Measurements from ENCODE around the gene ZDHHC11.

Gene ZDHHC11

DNA sequence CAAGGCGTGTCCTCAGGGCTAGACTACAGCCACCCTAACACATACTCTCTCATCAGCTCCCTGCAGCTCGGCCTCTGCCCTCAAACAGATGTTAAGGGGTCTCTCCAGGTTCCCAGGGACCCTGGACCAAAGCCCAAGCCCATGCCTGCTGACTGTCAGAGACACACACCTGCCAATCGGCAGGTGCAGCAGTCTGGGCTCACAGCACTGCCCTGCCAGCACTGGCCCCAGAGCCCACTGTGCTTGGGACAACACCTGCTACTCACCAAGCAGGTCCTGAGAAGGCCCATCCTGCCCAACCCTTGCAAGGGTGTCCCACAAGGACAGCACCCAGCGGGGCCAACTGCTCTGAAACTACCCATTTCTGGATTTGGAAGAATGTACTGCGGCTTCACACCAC lies 20.2 kb upstream of the ZDHHC11 start:
- DNase-seq (ENCODE audit: low read depth): no peak
- no peak overlapping the region for H3K4me3 ChIP-seq (ENCODE audit: low read depth, low read length)

GRCh38 chr5:868428-869135 lies 17.8 kb upstream of the ZDHHC11 start:
- no peak overlapping the region for H3K4me3 ChIP-seq (ENCODE audit: low read depth, low read length)
- TF ChIP-seq, protein P1, sequence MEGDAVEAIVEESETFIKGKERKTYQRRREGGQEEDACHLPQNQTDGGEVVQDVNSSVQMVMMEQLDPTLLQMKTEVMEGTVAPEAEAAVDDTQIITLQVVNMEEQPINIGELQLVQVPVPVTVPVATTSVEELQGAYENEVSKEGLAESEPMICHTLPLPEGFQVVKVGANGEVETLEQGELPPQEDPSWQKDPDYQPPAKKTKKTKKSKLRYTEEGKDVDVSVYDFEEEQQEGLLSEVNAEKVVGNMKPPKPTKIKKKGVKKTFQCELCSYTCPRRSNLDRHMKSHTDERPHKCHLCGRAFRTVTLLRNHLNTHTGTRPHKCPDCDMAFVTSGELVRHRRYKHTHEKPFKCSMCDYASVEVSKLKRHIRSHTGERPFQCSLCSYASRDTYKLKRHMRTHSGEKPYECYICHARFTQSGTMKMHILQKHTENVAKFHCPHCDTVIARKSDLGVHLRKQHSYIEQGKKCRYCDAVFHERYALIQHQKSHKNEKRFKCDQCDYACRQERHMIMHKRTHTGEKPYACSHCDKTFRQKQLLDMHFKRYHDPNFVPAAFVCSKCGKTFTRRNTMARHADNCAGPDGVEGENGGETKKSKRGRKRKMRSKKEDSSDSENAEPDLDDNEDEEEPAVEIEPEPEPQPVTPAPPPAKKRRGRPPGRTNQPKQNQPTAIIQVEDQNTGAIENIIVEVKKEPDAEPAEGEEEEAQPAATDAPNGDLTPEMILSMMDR (IDR thresholded peaks at IDR 0.05; ENCODE audit: insufficient read depth, low read depth, low read length, missing control alignments): no peak
- DNase-seq (ENCODE audit: low read depth): no peak

More for the DNA sequence above, 20.2 kb upstream of the ZDHHC11 start:
- TF ChIP-seq, protein P1 (IDR thresholded peaks at IDR 0.05; ENCODE audit: insufficient read depth, low read depth, low read length, missing control alignments): no peak

DNA sequence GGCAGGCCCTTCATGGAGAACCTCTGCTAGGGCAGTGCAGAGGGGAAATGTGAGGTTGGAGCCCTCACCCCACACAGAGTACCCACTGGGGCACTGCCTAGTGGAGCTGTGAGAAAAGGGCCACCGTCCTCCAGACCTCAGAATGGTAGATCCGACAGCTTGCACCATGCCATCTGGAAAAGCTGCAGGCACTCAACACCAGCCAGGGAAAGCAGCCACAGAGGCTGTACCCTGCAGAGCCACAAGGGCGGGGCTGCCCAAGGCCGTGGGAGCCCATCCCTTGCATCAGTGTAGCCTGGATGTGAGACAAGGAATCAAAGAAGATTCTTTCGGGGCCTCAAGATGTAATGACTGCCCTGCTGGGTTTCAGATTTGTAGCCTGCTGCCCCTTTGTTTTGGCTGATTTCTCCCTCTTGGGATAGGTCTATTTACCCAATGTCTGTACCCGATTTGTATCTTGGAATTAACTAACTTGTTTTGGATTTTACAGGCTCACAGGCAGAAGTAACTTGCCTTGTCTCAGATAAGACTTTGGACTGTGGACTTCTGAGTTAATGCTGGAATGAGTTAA lies 16.6 kb upstream of the ZDHHC11 start:
- TF ChIP-seq, protein P1 (IDR thresholded peaks at IDR 0.05; ENCODE audit: insufficient read depth, low read depth, low read length, missing control alignments): no peak
- no peak for DNase-seq (ENCODE audit: low read depth)
- no peak overlapping the region for H3K4me3 ChIP-seq (ENCODE audit: low read depth, low read length)

GRCh38 chr5:865771-866170 lies 15.0 kb upstream of the ZDHHC11 start:
- TF ChIP-seq, protein P1 (IDR thresholded peaks at IDR 0.05; ENCODE audit: insufficient read depth, low read depth, low read length, missing control alignments): no peak
- no peak for DNase-seq (ENCODE audit: low read depth)
- no peak overlapping the region for H3K4me3 ChIP-seq (ENCODE audit: low read depth, low read length)

GRCh38 chr5:865168-865521 lies 14.4 kb upstream of the ZDHHC11 start:
- TF ChIP-seq, protein P1 (IDR thresholded peaks at IDR 0.05; ENCODE audit: insufficient read depth, low read depth, low read length, missing control alignments): no peak

DNA sequence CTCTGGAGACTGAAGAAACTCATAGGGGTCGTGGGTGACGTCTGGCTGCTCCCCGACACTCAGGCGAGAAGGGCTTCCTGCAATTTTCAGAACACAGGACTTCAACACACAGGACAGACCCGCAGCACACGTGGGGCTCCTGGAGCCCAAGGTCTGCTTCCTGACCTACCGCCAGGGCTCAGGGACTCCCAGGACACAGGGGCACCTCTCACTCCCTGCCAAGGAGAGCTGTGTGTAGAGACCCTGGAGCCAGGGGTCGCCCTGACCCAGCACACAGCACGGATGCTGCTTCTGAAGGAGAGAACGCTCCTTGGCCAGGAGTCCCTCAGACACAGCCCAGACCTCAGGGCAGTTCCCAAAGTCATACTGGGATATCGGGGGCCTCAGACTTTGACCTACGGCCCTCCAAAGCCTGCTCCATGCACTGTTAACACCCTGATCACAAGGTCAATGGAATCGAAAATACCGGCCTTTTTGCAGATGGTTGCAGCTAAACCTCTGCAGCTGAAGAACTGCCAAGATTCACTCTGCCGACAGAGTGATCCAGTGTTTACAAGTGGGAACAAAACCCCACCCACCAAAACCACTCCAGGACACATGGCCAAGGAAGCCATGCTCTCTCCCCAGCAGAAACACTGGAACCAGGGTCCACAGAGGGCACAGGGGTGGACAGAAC lies 13.8 kb upstream of the ZDHHC11 start:
- no peak overlapping the region for H3K4me3 ChIP-seq (ENCODE audit: low read depth, low read length)
- no peak for DNase-seq (ENCODE audit: low read depth)
- TF ChIP-seq, protein P1 (IDR thresholded peaks at IDR 0.05; ENCODE audit: insufficient read depth, low read depth, low read length, missing control alignments): no peak

More at GRCh38 chr5:865168-865521, 14.4 kb upstream of the ZDHHC11 start:
- H3K4me3 ChIP-seq (ENCODE audit: low read depth, low read length): no peak overlapping the region
- no peak for DNase-seq (ENCODE audit: low read depth)
